Umbilical cord (tissue), 2 donors: ENCODE measurements around the gene SERINC3. TPM values are rescaled to one million over a fixed set of nuclear protein-coding genes. Genes with fewer than 3 reads are reported as not detected.

Experiments used
- DNase-seq: peaks from one replicate; pipeline ENCODE4 v3.0.0-alpha.2; 2015; ENCODE audit warnings: low spot score
- total RNA-seq: library from RNA; depleted of rRNA; stranded (reverse); fragments of >200 nt; gene quantifications from one replicate; pipeline ENCODE4 v1.2.3, GENCODE V29; 2014; ENCODE audit warnings: low replicate concordance; ENCODE audit not compliant: insufficient read depth

SERINC3 gene
- total RNA-seq, 1 donor from 2014 or later = 112 TPM

DNA sequence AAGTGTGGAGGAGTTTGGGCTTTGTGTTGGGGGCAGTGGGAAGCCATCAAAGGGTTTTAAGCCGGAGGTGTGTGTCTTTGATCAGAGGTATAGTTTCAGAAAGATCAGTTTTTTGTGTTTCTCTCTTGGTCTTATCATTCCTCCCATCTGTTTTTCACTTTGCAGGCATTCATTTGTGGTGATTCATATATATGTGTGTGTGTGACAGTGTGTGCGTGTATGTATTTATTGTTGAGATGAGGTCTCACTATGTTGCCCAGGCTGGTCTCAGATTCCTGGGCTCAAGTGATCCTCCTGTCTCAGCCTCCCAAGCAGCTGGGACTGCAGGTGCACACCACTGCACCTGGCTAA lies 11.1 kb upstream of the SERINC3 start:
- no peak for DNase-seq

- no peak for DNase-seq
These were observed 10.6 kb upstream of the SERINC3 start for GRCh38 chr20:44532259-44532980.

DNA sequence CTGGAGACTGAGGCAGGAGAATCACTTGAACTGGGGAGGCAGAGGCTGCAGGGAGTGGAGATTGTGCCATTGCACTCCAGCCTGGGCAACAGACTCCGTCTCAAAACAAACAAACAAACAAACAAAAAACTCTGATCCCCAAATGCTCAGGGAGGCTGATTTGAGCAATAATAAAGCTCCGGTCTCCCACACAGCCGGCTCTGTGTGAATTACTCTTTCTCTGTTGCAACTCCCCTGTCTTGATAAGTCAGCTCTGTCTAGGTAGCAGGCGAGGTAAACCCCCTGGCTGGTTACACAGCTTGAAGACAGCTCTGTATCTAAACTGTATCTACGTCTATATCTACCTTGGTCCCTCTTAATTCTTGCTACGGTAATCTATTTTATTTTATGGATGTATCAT lies 6.4 kb upstream of the SERINC3 start:
- DNase-seq = no peak

- no peak for DNase-seq
These were observed 5.9 kb upstream of the SERINC3 start for GRCh38 chr20:44527716-44528199.

GRCh38 chr20:44526129-44526528 lies 4.3 kb upstream of the SERINC3 start:
- DNase-seq = no peak

GRCh38 chr20:44523746-44524145 lies 1.9 kb upstream of the SERINC3 start:
- DNase-seq = no peak

GRCh38 chr20:44522841-44523240 lies 971 bp upstream of the SERINC3 start:
- no peak for DNase-seq

DNA sequence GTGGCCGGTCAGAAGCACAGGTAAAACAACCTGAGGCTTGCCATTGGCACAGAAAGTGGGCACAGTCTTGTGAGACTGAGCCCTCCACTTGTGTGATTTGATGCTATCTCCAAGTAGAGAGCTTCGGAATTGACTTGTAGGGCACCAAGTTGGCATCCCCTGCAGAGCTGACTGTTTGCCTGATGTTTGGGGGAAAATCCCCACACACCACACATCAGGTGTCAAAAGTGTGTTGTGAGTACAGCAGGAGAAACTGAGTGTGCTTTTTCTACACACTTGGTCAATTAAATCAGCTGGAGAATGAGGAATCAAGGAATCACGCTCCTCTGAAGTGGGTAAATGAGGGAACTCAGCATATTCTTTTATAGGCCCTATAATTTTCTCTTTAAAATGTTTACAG lies 989 bp downstream of the SERINC3 start:
- no peak for DNase-seq

- peak; percentile 61 for DNase-seq
These were observed 3.6 kb downstream of the SERINC3 start for GRCh38 chr20:44518248-44518647.

DNA sequence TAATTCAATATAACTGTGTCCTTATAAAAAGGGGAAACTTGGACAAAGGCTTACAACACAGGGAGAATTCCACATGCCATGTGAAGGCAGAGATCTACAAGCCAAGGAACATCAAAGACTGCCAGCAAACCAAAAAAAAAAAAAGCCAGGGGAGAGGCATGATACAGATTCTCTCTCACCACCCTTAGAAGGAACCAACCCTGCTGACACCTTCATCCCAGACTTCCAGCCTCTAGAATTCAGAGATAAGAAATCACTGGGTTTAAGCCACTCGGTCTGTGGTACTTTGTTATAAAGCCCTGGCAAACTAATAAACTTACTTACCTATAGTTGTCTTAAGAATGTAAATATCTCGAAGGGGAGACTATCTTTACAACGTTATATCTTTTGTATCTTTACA lies 4.4 kb downstream of the SERINC3 start:
- no peak for DNase-seq

DNA sequence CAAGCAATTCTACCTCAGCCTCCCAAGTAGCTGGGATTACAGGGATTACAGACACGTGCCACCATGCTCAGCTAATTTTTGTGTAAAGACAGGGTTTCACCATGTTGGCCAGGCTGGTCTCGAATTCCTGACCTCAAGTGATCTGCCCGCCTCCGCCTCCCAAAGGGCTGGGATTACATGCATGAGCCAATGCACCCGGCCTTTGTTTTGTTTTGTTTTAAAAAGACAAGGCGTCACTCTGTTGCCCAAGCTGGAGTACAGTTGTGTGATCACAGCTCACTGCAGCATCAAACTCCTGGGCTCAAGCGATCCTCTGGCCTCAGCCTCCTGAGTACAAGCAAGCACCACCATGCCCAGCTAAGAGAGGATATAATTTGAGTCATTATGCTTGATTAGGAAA lies 5.4 kb downstream of the SERINC3 start:
- DNase-seq = no peak

GRCh38 chr20:44513871-44514270 lies 8.0 kb downstream of the SERINC3 start:
- no peak for DNase-seq

- DNase-seq = no peak
These were observed 12.1 kb downstream of the SERINC3 start for GRCh38 chr20:44509762-44510161.

DNA sequence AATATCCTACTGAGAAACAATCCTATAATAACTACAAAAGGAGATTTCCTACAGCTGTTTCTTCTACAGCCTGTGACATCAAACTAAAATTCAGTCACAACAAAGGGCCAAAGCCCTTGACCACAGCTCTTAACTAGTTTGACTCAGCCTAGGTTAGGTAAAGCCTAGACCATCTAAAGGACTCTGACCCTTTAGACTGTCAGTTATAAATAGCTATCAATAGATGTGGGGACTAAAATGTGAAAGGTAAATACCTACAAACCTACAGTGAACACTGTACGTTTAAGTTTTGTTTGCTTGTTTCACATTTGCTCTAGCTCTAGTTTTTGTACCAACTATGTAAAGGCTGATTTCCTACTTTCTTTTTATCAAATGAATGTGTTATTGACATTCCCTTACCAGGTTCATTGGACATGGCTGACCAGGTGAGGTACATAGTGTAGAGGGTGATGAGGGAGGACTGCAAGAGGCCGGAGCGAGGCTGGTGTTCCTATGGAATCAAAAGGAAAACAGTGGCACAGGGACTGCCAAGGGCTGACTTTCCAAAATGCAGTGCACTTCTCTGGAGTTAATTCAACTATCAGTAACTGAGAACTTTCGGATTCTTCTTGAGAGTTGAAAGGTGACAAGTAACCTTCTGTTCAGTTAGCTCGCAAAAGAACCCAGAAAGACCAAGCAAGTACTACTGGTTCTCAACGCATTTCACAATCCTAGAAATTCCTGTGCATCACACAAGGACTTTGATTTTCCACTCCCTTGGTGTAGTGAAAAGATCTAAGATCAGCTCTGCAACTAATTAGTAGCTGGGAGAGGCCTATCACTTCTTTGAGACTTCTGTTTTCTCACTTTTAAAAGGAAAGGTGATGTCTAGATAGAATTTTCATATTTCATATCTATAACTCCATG lies 17.2 kb downstream of the SERINC3 start:
- no peak for DNase-seq

DNA sequence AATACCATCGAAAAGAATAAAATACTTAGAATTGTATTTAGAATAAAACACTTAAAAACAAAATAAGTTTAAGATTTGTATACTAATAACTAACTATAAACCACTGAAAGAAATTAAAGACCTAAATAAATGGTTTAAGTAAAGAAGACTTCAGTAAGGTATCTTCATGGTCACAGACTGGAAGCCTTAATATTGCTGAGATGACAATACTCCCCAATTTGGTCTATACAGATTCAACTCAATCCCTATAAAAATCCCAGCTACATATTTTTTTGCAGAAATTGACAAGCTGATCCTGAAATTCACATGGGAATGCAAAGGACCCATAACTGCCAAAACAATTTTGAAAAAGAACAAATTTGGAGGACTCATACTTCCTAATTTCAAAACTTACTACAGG lies 18.9 kb downstream of the SERINC3 start:
- no peak for DNase-seq

DNA sequence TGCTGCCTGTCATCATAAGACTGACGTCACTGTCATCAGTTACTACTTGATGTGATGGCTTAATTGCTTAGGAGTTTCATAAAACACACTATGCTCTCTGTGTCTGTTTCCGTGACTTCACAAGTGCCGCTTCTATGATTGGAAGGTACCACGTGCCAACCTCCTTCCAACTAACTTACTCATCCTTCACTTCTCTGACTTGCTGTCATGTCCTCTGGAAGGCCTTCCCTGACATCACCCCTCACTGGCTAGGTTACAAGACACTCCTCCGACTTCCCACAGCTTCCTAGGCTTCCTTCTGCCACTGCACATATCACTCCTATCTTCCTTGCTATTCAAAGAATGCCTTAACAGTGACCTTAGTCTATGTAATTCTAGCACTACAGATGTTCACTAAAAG lies 20.4 kb downstream of the SERINC3 start:
- DNase-seq = no peak

DNA sequence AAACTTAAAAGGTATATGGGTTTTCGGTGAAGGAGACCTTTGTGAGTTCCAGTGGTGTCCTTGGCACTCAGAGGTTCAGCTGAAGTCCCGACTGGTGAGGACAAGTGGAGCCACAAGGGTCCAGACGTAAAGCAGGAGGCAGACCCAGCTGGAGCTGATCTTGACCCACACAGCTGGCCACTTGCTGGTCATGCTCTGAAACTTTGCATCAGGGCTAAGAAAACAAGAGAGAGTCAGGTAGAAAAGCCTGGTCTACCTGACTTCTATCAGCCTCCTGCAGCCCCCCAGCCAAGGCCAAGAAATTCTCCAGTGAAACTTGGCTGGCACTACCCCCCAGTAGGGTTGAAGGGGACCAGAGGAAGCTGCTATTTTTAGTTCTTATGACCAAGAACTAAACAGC lies 21.6 kb downstream of the SERINC3 start:
- DNase-seq = no peak

DNA sequence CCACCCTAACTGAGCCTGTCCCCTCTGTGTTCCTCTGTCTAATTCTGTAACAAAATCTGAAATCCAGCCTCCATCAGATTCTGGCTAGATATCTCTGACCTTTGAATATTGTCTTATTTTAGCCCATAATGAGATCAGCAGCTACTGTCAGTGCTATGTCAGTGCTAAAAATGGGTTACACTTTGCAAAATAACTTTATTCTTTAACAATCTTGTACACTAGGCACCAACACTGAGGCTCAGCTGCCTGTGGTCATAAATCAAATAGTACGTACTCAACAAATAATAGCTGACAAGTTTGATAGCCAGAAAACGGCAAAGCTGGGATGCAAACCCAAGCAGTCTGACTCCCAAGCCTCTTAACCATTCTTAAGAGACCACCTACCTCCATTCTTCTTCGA lies 24.1 kb downstream of the SERINC3 start:
- DNase-seq = no peak

GRCh38 chr20:44496976-44497375 lies 24.9 kb downstream of the SERINC3 start:
- no peak for DNase-seq

GRCh38 chr20:44495802-44496481 lies 25.9 kb downstream of the SERINC3 start:
- no peak for DNase-seq

GRCh38 chr20:44495257-44495656 lies 26.6 kb downstream of the SERINC3 start:
- no peak for DNase-seq

- DNase-seq = no peak
These were observed 27.2 kb downstream of the SERINC3 start for GRCh38 chr20:44494681-44495080.
